ENCODE data around the gene ANO7. TPM values are rescaled to one million over a fixed set of nuclear protein-coding genes. Genes with fewer than 3 reads are reported as not detected.
A peak's percentile ranks its signal among the peaks of the same experiment; 100 is the strongest.

ANO7 gene
- total and polyA plus RNA-seq, 4 donors = 0.71 to 1.1 (median 0.86) TPM

GRCh38 chr2:241226723-241227572 lies 38.5 kb downstream of the ANO7 start:
- peak; percentile 36 to 62 (median 58) for DNase-seq
- Histone ChIP-seq H3K4me3 (no peak overlapping the region), H3K36me3 (ENCODE audit: control insufficient read depth in 4 of 4, insufficient read depth in 4 of 4, low read length in 4 of 4) (peaks cover 21 to 57% (median 35%) of the 10 kb centered on the region in 4 donors), H3K9ac (ENCODE audit: insufficient read depth in 1 of 2, low read length in 2 of 2) (no peak overlapping the region), H3K27me3 (ENCODE audit: control insufficient read depth in 3 of 3, insufficient read depth in 3 of 3, low read length in 2 of 3) (no peaks in the 10 kb centered on the region), H3K27ac (ENCODE audit: low read depth in 1 of 2, low read length in 1 of 2) (no peak overlapping the region), H3K4me1 (ENCODE audit: control insufficient read depth in 5 of 5, insufficient read depth in 5 of 5, low read length in 5 of 5) (peaks cover 0 to 13% (median 3%) of the 10 kb centered on the region in 5 donors), H3K9me3 (ENCODE audit: control insufficient read depth in 4 of 4, insufficient read depth in 3 of 4, low read length in 3 of 4) (no peaks in the 10 kb centered on the region)
- 89 to 90% methylated on average over 19 of the region's 19 CpGs for WGBS, 2 donors
- ATAC-seq (ENCODE audit: insufficient read depth, low FRiP score) = no peak
- TF ChIP-seq, protein P1, sequence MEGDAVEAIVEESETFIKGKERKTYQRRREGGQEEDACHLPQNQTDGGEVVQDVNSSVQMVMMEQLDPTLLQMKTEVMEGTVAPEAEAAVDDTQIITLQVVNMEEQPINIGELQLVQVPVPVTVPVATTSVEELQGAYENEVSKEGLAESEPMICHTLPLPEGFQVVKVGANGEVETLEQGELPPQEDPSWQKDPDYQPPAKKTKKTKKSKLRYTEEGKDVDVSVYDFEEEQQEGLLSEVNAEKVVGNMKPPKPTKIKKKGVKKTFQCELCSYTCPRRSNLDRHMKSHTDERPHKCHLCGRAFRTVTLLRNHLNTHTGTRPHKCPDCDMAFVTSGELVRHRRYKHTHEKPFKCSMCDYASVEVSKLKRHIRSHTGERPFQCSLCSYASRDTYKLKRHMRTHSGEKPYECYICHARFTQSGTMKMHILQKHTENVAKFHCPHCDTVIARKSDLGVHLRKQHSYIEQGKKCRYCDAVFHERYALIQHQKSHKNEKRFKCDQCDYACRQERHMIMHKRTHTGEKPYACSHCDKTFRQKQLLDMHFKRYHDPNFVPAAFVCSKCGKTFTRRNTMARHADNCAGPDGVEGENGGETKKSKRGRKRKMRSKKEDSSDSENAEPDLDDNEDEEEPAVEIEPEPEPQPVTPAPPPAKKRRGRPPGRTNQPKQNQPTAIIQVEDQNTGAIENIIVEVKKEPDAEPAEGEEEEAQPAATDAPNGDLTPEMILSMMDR (IDR thresholded peaks at IDR 0.05; ENCODE audit: control extremely low read depth, extremely low read depth) = no peak

DNA sequence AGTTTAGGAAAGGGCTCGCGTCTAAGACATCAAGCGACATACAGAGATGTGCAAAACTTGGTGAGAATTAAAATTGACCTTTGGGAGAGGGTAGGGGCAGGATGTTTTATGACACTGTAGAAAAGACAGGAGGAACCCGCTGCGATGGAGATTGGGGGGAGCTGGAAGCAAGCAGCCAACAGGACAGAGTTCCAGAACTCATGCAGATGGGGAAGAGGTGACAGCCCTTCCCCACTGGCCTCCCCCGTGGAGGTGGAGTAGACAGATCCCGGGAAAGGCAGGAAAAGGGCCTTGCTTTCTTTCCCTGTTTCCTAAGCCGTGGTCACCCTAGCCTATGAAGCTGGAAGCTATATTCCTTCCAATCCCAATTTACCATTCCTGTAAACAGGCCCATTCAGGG lies 39.1 kb downstream of the ANO7 start:
- Histone ChIP-seq H3K4me1 (ENCODE audit: control insufficient read depth in 5 of 5, insufficient read depth in 5 of 5, low read length in 5 of 5) (peaks cover 0 to 13% (median 3%) of the 10 kb centered on the region in 5 donors), H3K27me3 (ENCODE audit: control insufficient read depth in 3 of 3, insufficient read depth in 3 of 3, low read length in 2 of 3) (no peaks in the 10 kb centered on the region), H3K4me3 (no peak overlapping the region), H3K9ac (ENCODE audit: insufficient read depth in 1 of 2, low read length in 2 of 2) (no peak overlapping the region), H3K36me3 (ENCODE audit: control insufficient read depth in 4 of 4, insufficient read depth in 4 of 4, low read length in 4 of 4) (peaks cover 21 to 58% (median 35%) of the 10 kb centered on the region in 4 donors), H3K9me3 (ENCODE audit: control insufficient read depth in 4 of 4, insufficient read depth in 3 of 4, low read length in 3 of 4) (no peaks in the 10 kb centered on the region), H3K27ac (ENCODE audit: low read depth in 1 of 2, low read length in 1 of 2) (no peak overlapping the region)
- no peak for ATAC-seq (ENCODE audit: insufficient read depth, low FRiP score)
- TF ChIP-seq, protein P1 (IDR thresholded peaks at IDR 0.05; ENCODE audit: control extremely low read depth, extremely low read depth) = no peak
- 86 to 89% methylated on average over 8 of the region's 8 CpGs for WGBS, 2 donors
- no peak for DNase-seq

- peaks cover 21 to 64% (median 39%) of the 10 kb centered on the region in 4 donors for H3K36me3 ChIP-seq (ENCODE audit: control insufficient read depth in 4 of 4, insufficient read depth in 4 of 4, low read length in 4 of 4)
- ATAC-seq (ENCODE audit: insufficient read depth, low FRiP score) = no peak
These were observed 39.8 kb downstream of the ANO7 start for GRCh38 chr2:241228081-241228859.

More at GRCh38 chr2:241228081-241228859, 39.8 kb downstream of the ANO7 start:
- TF ChIP-seq, protein P1 (IDR thresholded peaks at IDR 0.05; ENCODE audit: control extremely low read depth, extremely low read depth) = no peak
- WGBS, 2 donors = 94 to 96% methylated on average over 26 of the region's 26 CpGs
- no peak for DNase-seq
- Histone ChIP-seq H3K9ac (ENCODE audit: insufficient read depth in 1 of 2, low read length in 2 of 2) (no peak overlapping the region), H3K4me3 (no peak overlapping the region), H3K9me3 (ENCODE audit: control insufficient read depth in 4 of 4, insufficient read depth in 3 of 4, low read length in 3 of 4) (no peaks in the 10 kb centered on the region), H3K4me1 (ENCODE audit: control insufficient read depth in 5 of 5, insufficient read depth in 5 of 5, low read length in 5 of 5) (peaks cover 0 to 13% (median 3%) of the 10 kb centered on the region in 5 donors), H3K27me3 (ENCODE audit: control insufficient read depth in 3 of 3, insufficient read depth in 3 of 3, low read length in 2 of 3) (no peaks in the 10 kb centered on the region), H3K27ac (ENCODE audit: low read depth in 1 of 2, low read length in 1 of 2) (no peak overlapping the region)

Data from lung (tissue), 12 donors.